Measurements from ENCODE around the gene COMTD1. TPM values are rescaled to one million over a fixed set of nuclear protein-coding genes. Genes with fewer than 3 reads are reported as not detected.
A peak's percentile ranks its signal among the peaks of the same experiment; 100 is the strongest.

Gene COMTD1
- total RNA-seq, 3 donors from 2014 or later = 42.9 to 76.3 (median 72.3) TPM

GRCh38 chr10:75212343-75212742, 23.4 kb downstream of the COMTD1 start:
- DNase-seq (no peak), ATAC-seq (no peak)
- no peak overlapping the region for H3K4me3 ChIP-seq
- peaks cover 17% of the 10 kb centered on the region for H3K4me1 ChIP-seq (ENCODE audit: low read depth)
- no peaks in the 10 kb centered on the region for H3K9me3 ChIP-seq
- H3K36me3 ChIP-seq (ENCODE audit: low read depth) = peaks cover 5% of the 10 kb centered on the region
- no peak for TF ChIP-seq CTCF (IDR thresholded peaks at IDR 0.05)
- intact Hi-C loops (cut with DNase I, micrococcal nuclease) = no loop called here

GRCh38 chr10:75211007-75211691, 24.6 kb downstream of the COMTD1 start:
- intact Hi-C loops (cut with DNase I, micrococcal nuclease) = no loop called here

GRCh38 chr10:75210282-75211006, 25.3 kb downstream of the COMTD1 start, which contains the start of gene VDAC2:
Gene VDAC2, plus strand, starts transcription at chr10:75210796. Its CDS starts 363 bp downstream, at chr10:75211159.
- DNase-seq = peak; percentile 91 to 96 (median 94)
- no peak for TF ChIP-seq CTCF (IDR thresholded peaks at IDR 0.05)
- intact Hi-C loops (cut with DNase I, micrococcal nuclease) = no loop called here
- peak within 1 kb of the TSS; percentile 99 for H3K4me3 ChIP-seq
- H3K4me1 ChIP-seq (ENCODE audit: low read depth) = peaks cover 17% of the 10 kb centered on the region
- no peaks in the 10 kb centered on the region for H3K36me3 ChIP-seq (ENCODE audit: low read depth)
- H3K9me3 ChIP-seq = no peaks in the 10 kb centered on the region
- ATAC-seq = peak; percentile 96

More at GRCh38 chr10:75211007-75211691, 24.6 kb downstream of the COMTD1 start:
- DNase-seq = peak in 2 of 3 donors; percentile 59 to 68
- peak overlapping the region; percentile 99 for H3K4me3 ChIP-seq
- ATAC-seq = peak; percentile 48
- H3K36me3 ChIP-seq (ENCODE audit: low read depth) = peaks cover 5% of the 10 kb centered on the region
- H3K4me1 ChIP-seq (ENCODE audit: low read depth) = peaks cover 17% of the 10 kb centered on the region
- TF ChIP-seq CTCF (IDR thresholded peaks at IDR 0.05) = no peak
- no peaks in the 10 kb centered on the region for H3K9me3 ChIP-seq

- peak; percentile 77 to 89 (median 83) for DNase-seq
- no peaks in the 10 kb centered on the region for H3K36me3 ChIP-seq (ENCODE audit: low read depth)
- peak; percentile 76 for ATAC-seq
- H3K9me3 ChIP-seq = no peaks in the 10 kb centered on the region
- H3K4me1 ChIP-seq (ENCODE audit: low read depth) = peaks cover 17% of the 10 kb centered on the region
- H3K4me3 ChIP-seq = peak overlapping the region; percentile 99
- TF ChIP-seq CTCF (IDR thresholded peaks at IDR 0.05) = no peak
- intact Hi-C loops (cut with DNase I, micrococcal nuclease) = no loop called here
These were observed 25.9 kb downstream of the COMTD1 start for GRCh38 chr10:75209921-75210281.

- TF ChIP-seq CTCF (IDR thresholded peaks at IDR 0.05) = no peak
- Histone ChIP-seq H3K9me3 (no peaks in the 10 kb centered on the region), H3K4me3 (no peak overlapping the region), H3K36me3 (ENCODE audit: low read depth) (no peaks in the 10 kb centered on the region), H3K4me1 (ENCODE audit: low read depth) (peaks cover 17% of the 10 kb centered on the region)
- intact Hi-C loops (cut with DNase I, micrococcal nuclease) = no loop called here
- DNase-seq (peak in 2 of 3 donors; percentile 35 to 58), ATAC-seq (no peak)
These were observed 26.5 kb downstream of the COMTD1 start for GRCh38 chr10:75209086-75209920.
